Breast epithelium (tissue), 4 donors: ENCODE results near the gene FTO. TPM values are rescaled to one million over a fixed set of nuclear protein-coding genes. Genes with fewer than 3 reads are reported as not detected.
"Not testable (repeated sequence)": the region's sequence is repeated elsewhere in the genome, so short reads cannot be mapped to it uniquely, and the experiment has no call there.

Experiments
- DNase-seq, 2 donors: peaks; one replicate each; pipeline ENCODE4 v3.0.0-alpha.2; 2019; ENCODE audit warnings: low spot score in 2 of 2
- H3K27ac ChIP-seq, 2 donors: fragments of 200-600 bp; sonication (generic) in 1 of 2; one replicate each; pipeline ENCODE4 v1.5.1; 2016 to 2019; ENCODE audit warnings: mild to moderate bottlenecking in 1 of 2
- H3K27me3 ChIP-seq, 2 donors: fragments of 200-600 bp; sonication (generic) in 1 of 2; one replicate each; pipeline versions ENCODE4 v1.5.1 to v1.6.0; 2017 to 2019; ENCODE audit warnings: control low read depth in 1 of 2, mild to moderate bottlenecking in 1 of 2
- H3K36me3 ChIP-seq: fragments of 200-600 bp; one replicate; pipeline ENCODE4 v1.5.1; 2019
- H3K4me1 ChIP-seq, 2 donors: fragments of 200-600 bp; sonication (generic); one replicate each; pipeline ENCODE4 v1.5.1; 2016 to 2019; ENCODE audit warnings: control low read depth in 1 of 2
- H3K4me3 ChIP-seq, 3 donors: fragments of 200-600 bp; sonication (generic); 1 replicate in 2 of 3; 2 replicates in 1 of 3; pipeline ENCODE4 v1.5.1; 2016 to 2019; ENCODE audit warnings: mild to moderate bottlenecking in 3 of 3, moderate library complexity in 2 of 3
- H3K9me3 ChIP-seq, 2 donors: fragments of 200-600 bp; sonication (generic) in 1 of 2; one replicate each; pipeline ENCODE4 v1.5.1; 2016 to 2019; ENCODE audit warnings: control low read depth in 1 of 2
- POLR2A ChIP-seq: fragments of 450-650 bp; IDR thresholded peaks from one replicate; pipeline ENCODE4 v1.6.1; 2016; ENCODE audit warnings: antibody characterized with exemption, mild to moderate bottlenecking, moderate library complexity
- POLR2AphosphoS5 ChIP-seq, 3 donors: sonication (generic); formaldehyde crosslinking; IDR thresholded peaks; one replicate each; pipeline ENCODE4 v1.6.1; 2017; ENCODE audit warnings: antibody characterized with exemption in 3 of 3
- intact Hi-C: fragments of 100-400 bp; cut with DNase I; formaldehyde crosslinking; loops from one replicate; pipeline ENCODE4 v1.15.1; 2023; ENCODE audit warnings: low total_unique reads
- total RNA-seq, 3 donors: library from RNA; depleted of rRNA; stranded (reverse); fragments of >200 nt; gene quantifications; one replicate each; pipeline ENCODE4 v1.1.0, GENCODE V29; 2016
- TF ChIP-seq, protein P1 (sequence below), 3 donors: fragments of 450-650 bp; IDR thresholded peaks; one replicate each; pipeline ENCODE4 v1.5.1; 2016 to 2017; ENCODE audit warnings: antibody characterized with exemption in 3 of 3, mild to moderate bottlenecking in 3 of 3, moderate library complexity in 3 of 3

FTO gene
- total RNA-seq, 3 donors from 2014 or later, result 109 to 193 (median 174) TPM

DNA sequence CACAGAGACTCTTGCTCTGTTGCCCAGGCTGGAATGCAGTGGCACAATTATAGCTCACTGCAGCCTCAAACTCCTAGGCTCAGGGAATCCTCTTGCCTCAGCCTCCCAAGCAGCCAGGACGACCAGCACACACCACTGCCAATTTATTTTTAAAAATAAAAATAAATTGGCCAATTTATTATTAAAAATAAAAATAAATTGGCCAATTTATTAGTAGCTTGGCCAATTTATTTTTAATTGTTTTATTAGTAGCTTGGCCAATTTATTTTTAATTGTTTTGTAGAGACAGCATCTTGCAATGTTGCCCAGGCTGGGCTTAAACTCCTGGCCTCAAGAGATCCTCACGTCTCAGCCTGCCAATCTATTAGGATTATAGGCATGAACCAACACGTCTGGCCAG is 184.3 kb downstream of the FTO start:
- H3K4me1 ChIP-seq, result peaks cover 0 to 2% of the 10 kb centered on the region in 2 donors
- intact Hi-C loops, result no loop called here
- TF ChIP-seq, protein P1, sequence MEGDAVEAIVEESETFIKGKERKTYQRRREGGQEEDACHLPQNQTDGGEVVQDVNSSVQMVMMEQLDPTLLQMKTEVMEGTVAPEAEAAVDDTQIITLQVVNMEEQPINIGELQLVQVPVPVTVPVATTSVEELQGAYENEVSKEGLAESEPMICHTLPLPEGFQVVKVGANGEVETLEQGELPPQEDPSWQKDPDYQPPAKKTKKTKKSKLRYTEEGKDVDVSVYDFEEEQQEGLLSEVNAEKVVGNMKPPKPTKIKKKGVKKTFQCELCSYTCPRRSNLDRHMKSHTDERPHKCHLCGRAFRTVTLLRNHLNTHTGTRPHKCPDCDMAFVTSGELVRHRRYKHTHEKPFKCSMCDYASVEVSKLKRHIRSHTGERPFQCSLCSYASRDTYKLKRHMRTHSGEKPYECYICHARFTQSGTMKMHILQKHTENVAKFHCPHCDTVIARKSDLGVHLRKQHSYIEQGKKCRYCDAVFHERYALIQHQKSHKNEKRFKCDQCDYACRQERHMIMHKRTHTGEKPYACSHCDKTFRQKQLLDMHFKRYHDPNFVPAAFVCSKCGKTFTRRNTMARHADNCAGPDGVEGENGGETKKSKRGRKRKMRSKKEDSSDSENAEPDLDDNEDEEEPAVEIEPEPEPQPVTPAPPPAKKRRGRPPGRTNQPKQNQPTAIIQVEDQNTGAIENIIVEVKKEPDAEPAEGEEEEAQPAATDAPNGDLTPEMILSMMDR (IDR thresholded peaks at IDR 0.05), result no peak
- no peak for TF ChIP-seq POLR2A
- no peaks in the 10 kb centered on the region for H3K9me3 ChIP-seq
- H3K27ac ChIP-seq, result no peak overlapping the region
- no peaks in the 10 kb centered on the region for H3K27me3 ChIP-seq
- no peak for DNase-seq
- H3K4me3 ChIP-seq, result no peak overlapping the region
- H3K36me3 ChIP-seq, result no peaks in the 10 kb centered on the region

DNA sequence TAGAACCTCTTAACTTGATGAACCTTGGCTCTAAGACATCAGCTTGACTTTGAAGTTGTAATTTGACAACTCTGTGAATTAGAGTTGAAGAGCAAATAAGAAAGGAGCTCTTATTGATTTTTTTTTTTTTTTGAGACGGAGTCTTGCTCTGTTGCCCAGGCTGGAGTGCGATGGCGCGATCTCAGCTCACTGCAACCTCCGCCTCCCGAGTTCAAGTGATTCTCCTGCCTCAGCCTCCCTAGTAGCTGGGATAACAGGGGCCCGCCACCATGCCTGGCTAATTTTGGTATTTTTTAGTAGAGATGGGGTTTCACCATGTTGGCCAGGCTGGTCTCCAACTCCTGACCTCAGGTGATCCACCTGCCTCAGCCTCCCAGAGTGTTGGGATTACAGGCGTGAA is 186.9 kb downstream of the FTO start:
- H3K4me3 ChIP-seq, H3K27ac ChIP-seq, H3K4me1 ChIP-seq, H3K27me3 ChIP-seq, H3K9me3 ChIP-seq, H3K36me3 ChIP-seq, DNase-seq: not testable (repeated sequence)
- intact Hi-C loops, result loop anchor here (10.0 kb wide), 1 partner anchor 394 kb away; the partner anchor contains the start of gene IRX3

DNA sequence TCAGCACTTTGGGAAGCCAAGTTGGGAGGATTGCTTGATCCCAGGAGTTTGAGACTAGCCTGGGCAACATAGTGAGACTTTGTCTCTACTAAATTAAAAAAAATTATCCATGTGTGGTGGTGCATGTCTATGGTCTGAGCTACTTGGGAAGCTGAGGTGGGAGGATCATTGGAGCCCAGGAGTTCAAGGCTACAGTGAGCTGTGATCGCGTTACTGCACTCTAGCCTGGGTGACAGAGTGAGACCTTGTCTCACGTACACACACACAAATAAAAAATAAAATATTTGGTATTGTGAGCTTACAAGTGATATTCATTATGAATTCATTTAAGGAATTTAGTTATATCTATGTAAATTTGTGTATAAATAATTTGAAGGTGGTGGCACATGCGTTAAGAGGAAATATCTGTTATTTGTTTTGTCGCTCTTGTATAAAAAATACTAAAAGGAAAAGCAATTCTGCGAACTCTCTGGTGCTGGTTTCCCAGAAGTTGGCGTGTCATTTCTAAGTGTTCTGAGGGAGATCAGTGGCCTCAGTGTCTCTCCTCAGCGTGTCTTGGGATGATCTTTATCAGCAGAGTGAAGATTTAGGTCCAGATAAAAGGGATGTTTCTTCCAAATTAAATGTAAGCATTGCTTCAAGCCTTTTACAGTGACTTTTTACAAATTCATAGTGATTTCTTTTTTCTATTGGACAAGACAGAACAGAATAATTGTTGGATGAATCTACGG is 187.6 kb downstream of the FTO start:
- Histone ChIP-seq H3K27me3 (no peaks in the 10 kb centered on the region), H3K36me3 (no peaks in the 10 kb centered on the region), H3K4me3 (no peak overlapping the region), H3K27ac (peak overlapping the region; percentile 36 to 59), H3K9me3 (no peaks in the 10 kb centered on the region), H3K4me1 (peaks cover 0 to 6% of the 10 kb centered on the region in 2 donors)
- no peak for DNase-seq
- intact Hi-C loops, result loop anchor here (10.0 kb wide), 1 partner anchor 393 kb away; the partner anchor contains the start of gene IRX3
- TF ChIP-seq, protein P1 (IDR thresholded peaks at IDR 0.05), result no peak
- no peak for TF ChIP-seq POLR2AphosphoS5 (IDR thresholded peaks at IDR 0.05)
- TF ChIP-seq POLR2A, result no peak

DNA sequence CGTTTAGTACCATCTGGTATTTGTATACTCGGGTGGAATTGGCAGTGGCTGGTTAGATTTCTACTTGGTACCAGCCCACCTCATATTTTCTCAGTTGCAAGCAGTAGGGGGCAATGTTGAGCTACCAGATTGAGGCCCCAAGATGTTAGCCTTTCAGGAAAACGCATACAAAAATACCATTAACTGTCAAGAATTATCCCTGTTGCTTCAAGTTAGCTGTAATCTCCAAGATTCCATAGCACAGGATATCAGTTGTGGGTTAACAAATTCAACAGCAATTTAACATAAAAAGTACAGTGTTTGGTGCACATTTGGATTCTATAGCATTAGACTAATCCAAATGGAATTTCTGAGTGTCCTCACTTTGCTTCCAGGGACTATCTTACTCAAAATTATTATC is 188.2 kb downstream of the FTO start:
- no peaks in the 10 kb centered on the region for H3K27me3 ChIP-seq
- intact Hi-C loops, result loop anchor here (10.0 kb wide), 1 partner anchor 393 kb away; the partner anchor contains the start of gene IRX3
- H3K4me3 ChIP-seq, result no peak overlapping the region
- peak; percentile 53 to 55 for DNase-seq
- peak in 2 of 3 donors; percentile 27 to 33 for TF ChIP-seq POLR2AphosphoS5 (IDR thresholded peaks at IDR 0.05)
- no peak for TF ChIP-seq POLR2A
- TF ChIP-seq, protein P1 (IDR thresholded peaks at IDR 0.05), result peak; percentile 63 to 81 (median 77)
- peaks cover 0 to 6% of the 10 kb centered on the region in 2 donors for H3K4me1 ChIP-seq
- H3K27ac ChIP-seq, result peak overlapping the region; percentile 36 to 67
- H3K9me3 ChIP-seq, result no peaks in the 10 kb centered on the region
- no peaks in the 10 kb centered on the region for H3K36me3 ChIP-seq

DNA sequence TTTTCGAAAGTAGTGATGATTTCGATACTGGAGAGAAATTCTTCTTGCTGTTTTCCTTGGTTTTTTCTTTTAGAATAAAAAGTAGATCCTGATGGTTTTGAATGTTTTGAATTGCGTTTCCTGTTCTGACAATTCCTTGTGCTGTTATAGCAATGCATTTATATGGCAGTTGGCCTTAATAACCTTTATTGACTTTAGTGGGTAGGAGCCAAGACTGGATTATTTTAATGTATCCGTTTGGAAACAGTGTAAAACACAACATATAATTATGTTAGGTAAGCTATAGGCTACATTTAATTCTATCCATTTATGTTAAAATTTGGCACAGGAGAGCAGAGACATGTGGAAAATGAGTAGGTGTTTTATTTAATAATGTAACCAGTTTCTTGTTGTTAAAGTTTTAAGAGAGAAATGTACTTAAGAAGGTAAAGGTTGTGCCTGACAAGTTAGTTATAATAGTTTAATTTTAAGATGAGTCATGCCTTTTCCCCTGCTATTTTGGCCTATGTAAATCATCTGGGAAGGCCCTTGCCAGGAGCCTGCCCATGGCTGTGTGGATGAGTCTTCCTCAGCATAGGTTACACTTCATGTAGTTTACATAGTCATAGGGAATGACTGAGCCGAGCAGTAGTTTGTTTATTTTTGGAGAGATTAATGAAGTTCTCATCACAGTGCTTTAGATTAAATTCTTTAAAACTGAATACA is 189.9 kb downstream of the FTO start:
- Histone ChIP-seq H3K4me1 (peaks cover 3 to 12% of the 10 kb centered on the region in 2 donors), H3K27me3 (no peaks in the 10 kb centered on the region), H3K27ac (peak overlapping the region; percentile 4 to 67), H3K4me3 (no peak overlapping the region), H3K9me3 (no peaks in the 10 kb centered on the region), H3K36me3 (no peaks in the 10 kb centered on the region)
- DNase-seq, result peak in 1 of 2 donors; percentile 50
- TF ChIP-seq POLR2A (no peak), POLR2AphosphoS5 (IDR thresholded peaks at IDR 0.05) (no peak)
- TF ChIP-seq, protein P1 (IDR thresholded peaks at IDR 0.05), result no peak
- intact Hi-C loops, result loop anchor here (10.0 kb wide), 1 partner anchor 391 kb away; the partner anchor contains the start of gene IRX3
